ENCODE data around the gene TMEM190.

TMEM190 gene

DNA sequence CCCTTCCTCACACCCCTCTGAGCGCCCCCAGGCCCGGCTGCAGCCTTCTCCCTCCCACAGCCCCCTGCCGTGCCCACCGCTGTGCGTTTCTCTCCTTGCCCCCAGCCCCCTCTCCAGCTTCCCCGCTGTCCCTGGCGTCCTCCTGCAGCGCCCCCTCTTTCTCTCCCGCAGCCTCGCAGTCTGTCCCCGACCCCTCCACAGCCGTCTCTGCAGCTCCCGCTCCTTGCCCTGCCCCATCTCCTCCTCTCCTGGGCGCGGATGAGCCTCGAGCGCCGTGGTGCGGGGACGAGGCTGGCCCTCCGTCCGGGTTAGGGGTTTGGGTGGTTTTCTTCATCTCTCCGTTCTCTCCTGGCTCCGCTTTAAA lies 35.9 kb upstream of the TMEM190 start:
- no peak for DNase-seq (ENCODE audit: low read depth, low spot score)

DNA sequence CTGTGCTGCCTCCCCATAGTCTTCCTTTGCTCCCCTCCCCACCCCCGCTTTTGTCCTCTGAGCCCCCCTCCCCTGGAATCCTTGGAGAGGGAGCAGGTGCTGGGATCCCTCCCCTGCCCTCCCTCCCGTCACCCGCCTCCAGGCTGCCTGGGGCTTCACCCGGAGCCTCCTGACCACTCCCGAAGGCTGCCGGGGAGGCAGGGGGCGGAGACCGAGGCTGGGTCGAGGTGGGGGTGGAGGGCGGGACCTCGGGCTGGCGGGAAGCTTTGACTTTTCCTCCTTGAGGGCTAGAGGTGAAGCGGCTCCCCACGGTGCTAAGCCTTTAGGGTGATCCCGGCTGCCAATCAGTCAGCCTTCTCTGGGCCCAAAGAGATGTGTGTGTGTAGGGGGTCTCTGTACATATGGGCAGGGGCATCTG lies 35.4 kb upstream of the TMEM190 start:
- TF ChIP-seq, protein P1, sequence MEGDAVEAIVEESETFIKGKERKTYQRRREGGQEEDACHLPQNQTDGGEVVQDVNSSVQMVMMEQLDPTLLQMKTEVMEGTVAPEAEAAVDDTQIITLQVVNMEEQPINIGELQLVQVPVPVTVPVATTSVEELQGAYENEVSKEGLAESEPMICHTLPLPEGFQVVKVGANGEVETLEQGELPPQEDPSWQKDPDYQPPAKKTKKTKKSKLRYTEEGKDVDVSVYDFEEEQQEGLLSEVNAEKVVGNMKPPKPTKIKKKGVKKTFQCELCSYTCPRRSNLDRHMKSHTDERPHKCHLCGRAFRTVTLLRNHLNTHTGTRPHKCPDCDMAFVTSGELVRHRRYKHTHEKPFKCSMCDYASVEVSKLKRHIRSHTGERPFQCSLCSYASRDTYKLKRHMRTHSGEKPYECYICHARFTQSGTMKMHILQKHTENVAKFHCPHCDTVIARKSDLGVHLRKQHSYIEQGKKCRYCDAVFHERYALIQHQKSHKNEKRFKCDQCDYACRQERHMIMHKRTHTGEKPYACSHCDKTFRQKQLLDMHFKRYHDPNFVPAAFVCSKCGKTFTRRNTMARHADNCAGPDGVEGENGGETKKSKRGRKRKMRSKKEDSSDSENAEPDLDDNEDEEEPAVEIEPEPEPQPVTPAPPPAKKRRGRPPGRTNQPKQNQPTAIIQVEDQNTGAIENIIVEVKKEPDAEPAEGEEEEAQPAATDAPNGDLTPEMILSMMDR (IDR thresholded peaks at IDR 0.05; ENCODE audit: low read depth, low read length), result no peak
- in situ Hi-C loops (cut with HindIII; ENCODE audit: low sequenced_read_pairs), result no loop called here
- peak overlapping the region; percentile 73 for H3K4me3 ChIP-seq (ENCODE audit: low read depth, low read length)
- peak; percentile 41 for DNase-seq (ENCODE audit: low read depth, low spot score)

More for the DNA sequence above, 35.9 kb upstream of the TMEM190 start:
- TF ChIP-seq, protein P1 (IDR thresholded peaks at IDR 0.05; ENCODE audit: low read depth, low read length), result peak; percentile 36
- peak overlapping the region; percentile 73 for H3K4me3 ChIP-seq (ENCODE audit: low read depth, low read length)
- in situ Hi-C loops (cut with HindIII; ENCODE audit: low sequenced_read_pairs), result no loop called here

DNA sequence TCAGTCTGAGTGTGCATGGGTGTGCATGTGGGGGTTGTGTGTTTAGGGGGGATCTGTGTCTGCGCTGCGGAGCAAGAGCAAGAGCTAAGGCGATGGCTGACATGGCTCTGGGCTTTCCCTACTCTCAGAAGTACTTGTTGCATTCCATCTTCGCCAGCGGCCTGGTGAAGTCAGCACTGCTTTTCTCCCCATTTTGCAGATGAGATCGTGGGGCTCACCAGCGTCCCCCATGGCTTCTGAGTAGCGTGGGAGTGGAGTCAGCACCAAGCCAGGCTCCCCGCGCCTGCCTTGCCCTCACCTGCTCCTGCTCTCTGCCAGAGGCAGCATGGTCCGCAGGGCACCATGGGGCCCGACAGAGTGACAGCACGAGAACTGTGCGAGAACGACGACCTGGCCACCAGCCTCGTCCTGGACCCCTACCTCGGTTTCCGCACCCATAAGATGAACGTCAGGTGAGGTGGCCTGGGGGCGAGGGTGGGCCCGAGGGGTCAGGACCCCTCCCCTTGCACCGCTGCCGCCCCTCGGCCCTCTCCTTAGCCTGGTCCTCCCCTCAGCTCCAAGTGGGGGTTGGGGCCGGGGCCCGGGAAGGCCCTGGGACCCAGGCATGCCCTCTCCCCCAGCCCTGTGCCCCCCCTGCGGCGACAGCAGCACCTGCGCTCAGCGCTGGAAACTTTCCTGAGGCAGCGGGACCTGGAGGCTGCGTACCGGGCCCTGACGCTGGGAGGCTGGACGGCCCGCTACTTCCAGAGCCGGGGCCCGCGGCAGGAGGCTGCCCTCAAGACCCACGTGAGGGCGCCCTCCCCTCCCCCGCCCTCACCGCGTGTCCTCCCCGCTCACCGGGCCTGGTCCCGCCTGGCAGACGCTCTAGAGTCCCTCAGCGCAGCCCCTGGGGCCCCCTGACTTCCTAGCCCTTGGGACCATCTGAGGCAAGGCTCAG lies 34.8 kb upstream of the TMEM190 start:
- H3K4me3 ChIP-seq (ENCODE audit: low read depth, low read length), result peak overlapping the region; percentile 7

DNA sequence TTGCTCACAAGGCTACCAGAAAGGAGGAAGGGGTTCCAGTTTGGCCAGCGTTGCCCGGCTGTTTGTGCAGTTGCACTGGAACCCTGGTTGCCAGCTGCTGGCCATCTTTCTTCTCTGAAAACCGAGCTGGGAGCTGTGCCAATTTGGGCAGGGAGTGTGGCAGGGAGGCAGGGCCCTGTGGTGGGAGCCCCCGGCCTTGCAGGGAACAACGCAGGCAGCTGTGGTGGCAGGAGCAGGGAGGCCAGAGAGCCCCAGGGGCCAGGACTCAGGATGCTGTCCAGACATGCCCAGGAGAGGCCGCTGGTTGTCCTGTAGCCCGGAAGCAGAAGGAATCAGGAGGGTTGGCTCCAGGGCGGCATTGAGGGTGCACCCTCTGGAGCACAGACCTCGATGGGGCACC lies 32.2 kb upstream of the TMEM190 start:
- in situ Hi-C loops (cut with HindIII; ENCODE audit: low sequenced_read_pairs), result no loop called here
- peak; percentile 29 for DNase-seq (ENCODE audit: low read depth, low spot score)
- TF ChIP-seq, protein P1 (IDR thresholded peaks at IDR 0.05; ENCODE audit: low read depth, low read length), result no peak
- H3K4me3 ChIP-seq (ENCODE audit: low read depth, low read length), result no peak overlapping the region

More for the DNA sequence above, 34.8 kb upstream of the TMEM190 start:
- TF ChIP-seq, protein P1 (IDR thresholded peaks at IDR 0.05; ENCODE audit: low read depth, low read length), result no peak
- in situ Hi-C loops (cut with HindIII; ENCODE audit: low sequenced_read_pairs), result no loop called here
- DNase-seq (ENCODE audit: low read depth, low spot score), result no peak

DNA sequence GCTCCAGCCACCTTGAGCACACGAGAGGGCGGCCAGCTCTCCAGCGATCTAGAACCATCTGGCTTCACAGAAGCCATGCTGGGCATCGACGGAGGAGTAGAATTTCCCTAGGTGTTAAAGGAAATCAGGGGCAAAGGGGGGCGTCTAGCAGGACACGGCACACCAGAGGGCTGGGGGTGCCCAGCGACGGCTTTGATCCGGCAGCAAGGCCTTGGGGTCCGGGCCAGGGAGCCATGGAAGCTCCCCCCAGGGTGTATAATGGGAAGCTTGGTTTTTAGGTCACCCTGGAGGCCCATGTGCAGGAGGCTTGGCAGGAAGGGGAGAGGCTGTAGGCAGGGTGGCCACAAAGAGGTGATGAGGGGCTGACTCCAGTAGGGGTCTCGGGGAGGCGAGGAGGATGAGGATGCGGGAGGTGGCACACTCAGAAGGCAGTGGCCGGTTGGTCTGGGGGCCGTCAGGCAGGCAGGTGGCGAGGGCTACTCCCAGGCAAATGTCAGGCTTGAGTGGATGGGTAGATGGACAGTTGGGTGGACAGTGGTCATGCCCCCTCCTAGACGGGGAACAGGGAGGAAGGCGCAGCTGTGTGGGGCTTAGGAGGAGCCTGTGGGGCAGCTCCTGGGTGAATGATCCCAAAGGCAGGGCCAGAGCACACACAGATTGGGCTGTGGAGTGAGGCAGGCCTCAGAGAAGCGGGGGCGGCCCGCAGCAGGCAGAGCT lies 31.4 kb upstream of the TMEM190 start:
- TF ChIP-seq, protein P1 (IDR thresholded peaks at IDR 0.05; ENCODE audit: low read depth, low read length), result no peak
- no peak overlapping the region for H3K4me3 ChIP-seq (ENCODE audit: low read depth, low read length)
- no peak for DNase-seq (ENCODE audit: low read depth, low spot score)
- in situ Hi-C loops (cut with HindIII; ENCODE audit: low sequenced_read_pairs), result no loop called here

DNA sequence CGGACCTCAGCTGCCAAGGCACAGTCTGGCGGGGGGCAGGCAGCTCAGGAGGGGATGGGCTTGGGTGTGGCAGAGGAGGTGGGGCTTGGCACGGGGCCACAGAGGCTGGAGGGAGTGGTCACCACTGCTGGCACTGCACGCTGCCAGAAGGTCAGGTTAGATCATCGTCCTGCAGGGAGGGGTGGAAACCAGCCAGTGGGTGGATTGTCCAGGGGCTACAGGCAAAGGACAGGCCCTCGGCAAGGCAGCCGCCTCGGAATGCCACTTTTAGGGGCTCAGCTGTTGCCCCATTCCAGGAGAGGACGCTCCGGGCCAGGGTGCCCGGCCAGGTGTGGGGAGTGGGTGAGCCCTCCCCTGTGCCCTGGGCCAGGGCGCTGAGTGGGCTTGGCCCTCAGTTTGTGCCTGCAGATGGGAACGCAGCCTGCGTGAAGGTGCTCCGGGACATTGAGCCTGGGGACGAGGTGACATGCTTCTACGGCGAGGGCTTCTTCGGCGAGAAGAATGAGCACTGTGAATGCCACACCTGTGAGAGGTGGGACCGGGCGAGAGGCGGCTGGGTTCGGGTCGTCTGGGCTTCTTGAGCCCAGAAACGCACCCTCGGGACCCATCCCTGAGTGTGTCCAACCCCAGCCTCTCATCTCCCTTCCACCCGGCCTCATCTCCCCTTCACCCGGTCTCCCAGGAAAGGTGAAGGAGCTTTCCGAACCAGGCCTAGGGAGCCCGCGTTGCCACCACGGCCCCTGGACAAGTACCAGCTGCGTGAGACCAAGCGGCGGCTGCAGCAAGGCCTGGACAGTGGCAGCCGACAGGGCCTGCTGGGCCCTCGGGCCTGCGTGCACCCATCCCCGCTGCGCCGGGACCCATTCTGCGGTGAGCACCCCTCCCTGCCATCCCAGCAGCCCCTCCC lies 30.6 kb upstream of the TMEM190 start:
- H3K4me3 ChIP-seq (ENCODE audit: low read depth, low read length), result no peak overlapping the region
- in situ Hi-C loops (cut with HindIII; ENCODE audit: low sequenced_read_pairs), result no loop called here
- DNase-seq (ENCODE audit: low read depth, low spot score), result peak; percentile 14
- TF ChIP-seq, protein P1 (IDR thresholded peaks at IDR 0.05; ENCODE audit: low read depth, low read length), result no peak

All from astrocyte of the spinal cord (primary cell).